PC-9 (cell line): ENCODE data around the gene PLXNA1.

Experiments
- CTCF ChIP-seq: fragments of 200-600 bp; sonication (generic); conservative IDR thresholded peaks from 2 replicates; pipeline ENCODE4 v1.6.1; 2017; ENCODE audit warnings: mixed run types, antibody characterized with exemption, mild to moderate bottlenecking, moderate library complexity
- EZH2 ChIP-seq: fragments of 200-600 bp; sonication (generic); IDR thresholded peaks from 2 replicates; pipeline ENCODE4 v1.8.0; 2017; ENCODE audit warnings: antibody characterized with exemption, low read depth

DNA sequence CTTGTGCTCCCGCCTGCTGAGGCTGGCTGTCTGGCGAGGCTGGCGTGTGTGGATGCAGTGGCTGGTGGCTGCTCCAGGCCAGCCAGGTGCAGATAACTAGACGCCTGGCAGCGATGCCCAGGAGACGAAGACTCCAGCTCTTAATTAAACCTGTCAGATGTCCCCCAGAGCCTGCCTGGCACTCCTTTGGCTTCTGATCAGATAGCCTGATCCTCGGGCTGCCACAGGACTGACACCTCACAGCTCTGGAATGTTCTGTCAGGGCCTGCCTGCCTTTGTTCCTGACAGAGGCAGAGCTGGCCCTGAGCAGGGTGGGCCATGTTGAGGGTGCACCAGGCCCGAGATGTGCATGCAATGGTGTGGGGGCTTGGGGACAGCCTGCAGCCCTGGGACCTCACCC is 36.5 kb downstream of the PLXNA1 start:
- TF ChIP-seq CTCF (no peak), EZH2 (no peak)
